SK-N-SH treated with all-trans-retinoic acid at 6 μM for 48 hours (cell line): Measurements from ENCODE around the gene AGRP.

Experiments used
- ATAC-seq: fragments of 200-7000 bp; cut with Tn5 transposase; 3 replicates; pipeline ENCODE4 v1.9.1; 2020; ENCODE audit warnings: mild to moderate bottlenecking, moderate library complexity
- ARNTL ChIP-seq: fragments of 450-650 bp; formaldehyde crosslinking; IDR thresholded peaks from 2 replicates; pipeline ENCODE4 v1.5.0; 2020; ENCODE audit warnings: low read depth, mild to moderate bottlenecking, moderate library complexity, borderline replicate concordance
- CSDC2 ChIP-seq: fragments of 250-450 bp; sonication (Bioruptor Pico); IDR thresholded peaks from 2 replicates; pipeline ENCODE4 v1.5.0; 2020; ENCODE audit warnings: mild to moderate bottlenecking, moderate library complexity
- ESRRG ChIP-seq: fragments of 250-450 bp; sonication (Bioruptor Pico); IDR thresholded peaks from 2 replicates; pipeline ENCODE4 v1.6.1; 2021; ENCODE audit warnings: mild to moderate bottlenecking
- ISL1 ChIP-seq: fragments of 250-450 bp; sonication (Bioruptor Pico); IDR thresholded peaks from 2 replicates; pipeline ENCODE4 v2.1.2; 2022; ENCODE audit warnings: mild to moderate bottlenecking, moderate library complexity
- OSR1 ChIP-seq: fragments of 250-450 bp; sonication (Bioruptor Pico); IDR thresholded peaks from 2 replicates; pipeline ENCODE4 v1.8.0; 2022; ENCODE audit warnings: moderate library complexity, mild to moderate bottlenecking, inconsistent platforms
- RARB ChIP-seq: fragments of 250-450 bp; sonication (Bioruptor Pico); IDR thresholded peaks from 2 replicates; pipeline ENCODE4 v1.8.0; 2021; ENCODE audit warnings: mild to moderate bottlenecking, moderate library complexity
- SNAI2 ChIP-seq: fragments of 250-450 bp; sonication (Bioruptor Pico); IDR thresholded peaks from 2 replicates; pipeline ENCODE4 v1.5.0; 2020; ENCODE audit warnings: mild to moderate bottlenecking, moderate library complexity
- TOX ChIP-seq: fragments of 250-450 bp; sonication (Bioruptor Pico); IDR thresholded peaks from 2 replicates; pipeline ENCODE4 v1.8.0; 2021; ENCODE audit warnings: mild to moderate bottlenecking, moderate library complexity, borderline replicate concordance
- ZC3H10 ChIP-seq: fragments of 250-450 bp; sonication (Bioruptor Pico); IDR thresholded peaks from 2 replicates; pipeline ENCODE4 v1.5.1; 2021; ENCODE audit warnings: mild to moderate bottlenecking, moderate library complexity
- ZFP3 ChIP-seq: fragments of 250-450 bp; sonication (Bioruptor Pico); IDR thresholded peaks from 2 replicates; pipeline ENCODE4 v1.5.0; 2020; ENCODE audit warnings: mild to moderate bottlenecking, moderate library complexity
- ZFP30 ChIP-seq: fragments of 450-650 bp; formaldehyde crosslinking; IDR thresholded peaks from 2 replicates; pipeline ENCODE4 v1.5.0; 2022; ENCODE audit warnings: mild to moderate bottlenecking, moderate library complexity
- ZNF565 ChIP-seq: fragments of 450-650 bp; formaldehyde crosslinking; conservative IDR thresholded peaks from 2 replicates; pipeline ENCODE4 v1.5.0; 2020; ENCODE audit warnings: low read depth, mild to moderate bottlenecking, moderate library complexity
- ZNF70 ChIP-seq: fragments of 450-650 bp; formaldehyde crosslinking; IDR thresholded peaks from 2 replicates; pipeline ENCODE4 v1.5.0; 2020; ENCODE audit warnings: mild to moderate bottlenecking, moderate library complexity
- ZNF8 ChIP-seq: fragments of 450-650 bp; formaldehyde crosslinking; IDR thresholded peaks from 2 replicates; pipeline ENCODE4 v1.5.0; 2020; ENCODE audit warnings: mild to moderate bottlenecking, moderate library complexity
- TF ChIP-seq, protein P1 (sequence below): fragments of 250-450 bp; sonication (Bioruptor Pico); IDR thresholded peaks from 2 replicates; pipeline ENCODE4 v1.5.1; 2021; ENCODE audit warnings: mild to moderate bottlenecking, moderate library complexity
- TF ChIP-seq, protein P2 (sequence below): fragments of 250-450 bp; sonication (Bioruptor Pico); IDR thresholded peaks from 2 replicates; pipeline ENCODE4 v1.5.0; 2020; ENCODE audit warnings: mild to moderate bottlenecking, moderate library complexity
- TF ChIP-seq, protein P3 (sequence below): fragments of 250-450 bp; sonication (Bioruptor Pico); IDR thresholded peaks from 2 replicates; pipeline ENCODE4 v1.5.1; 2020; ENCODE audit warnings: low read depth, mild to moderate bottlenecking, moderate library complexity
- TF ChIP-seq, protein P4 (sequence below): fragments of 250-450 bp; sonication (Bioruptor Pico); IDR thresholded peaks from 2 replicates; pipeline ENCODE4 v1.8.0; 2021; ENCODE audit warnings: low read depth, mild to moderate bottlenecking, moderate library complexity, borderline replicate concordance
- TF ChIP-seq, protein P5 (sequence below): fragments of 250-450 bp; sonication (Bioruptor Pico); IDR thresholded peaks from 2 replicates; pipeline ENCODE4 v1.8.0; 2020; ENCODE audit warnings: mild to moderate bottlenecking, moderate library complexity, borderline replicate concordance

AGRP gene

DNA sequence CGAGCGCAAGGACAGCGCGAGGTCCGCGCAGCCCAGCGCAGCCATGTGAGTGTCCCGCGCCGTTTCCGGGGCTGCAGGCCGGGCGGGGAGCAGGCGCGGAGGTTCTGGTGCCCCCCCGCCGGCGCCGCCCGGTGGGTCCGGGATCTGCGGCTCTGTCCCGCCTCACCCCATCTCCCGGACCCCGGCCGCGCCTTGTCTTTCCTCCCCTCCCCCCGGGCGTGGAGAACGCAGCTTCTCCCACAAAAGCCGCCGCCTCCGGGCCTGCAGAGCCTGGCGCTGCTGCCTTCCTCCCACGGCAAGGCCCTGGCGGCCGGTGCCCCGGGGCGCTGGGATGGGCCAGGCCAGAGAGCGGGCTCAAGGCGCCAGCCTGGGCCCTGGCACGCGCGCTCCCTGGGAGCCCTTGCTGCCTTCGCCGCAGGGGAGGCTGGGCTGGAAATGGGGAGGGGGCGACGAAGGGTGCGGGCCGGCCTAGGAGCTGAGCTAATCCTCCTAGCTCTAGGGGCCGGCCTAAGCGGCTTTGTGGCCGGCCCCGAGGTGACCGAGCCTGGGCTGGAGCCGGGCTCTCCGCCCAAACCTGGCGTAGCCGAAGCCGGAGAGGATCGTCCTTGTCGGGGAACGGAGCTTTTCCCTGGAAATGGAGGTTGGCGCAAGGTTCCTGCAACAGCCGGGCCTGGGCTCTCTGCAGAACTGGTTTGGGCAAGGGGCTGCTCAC, 45.7 kb upstream of the AGRP start (continued):
- TF ChIP-seq, protein P1, sequence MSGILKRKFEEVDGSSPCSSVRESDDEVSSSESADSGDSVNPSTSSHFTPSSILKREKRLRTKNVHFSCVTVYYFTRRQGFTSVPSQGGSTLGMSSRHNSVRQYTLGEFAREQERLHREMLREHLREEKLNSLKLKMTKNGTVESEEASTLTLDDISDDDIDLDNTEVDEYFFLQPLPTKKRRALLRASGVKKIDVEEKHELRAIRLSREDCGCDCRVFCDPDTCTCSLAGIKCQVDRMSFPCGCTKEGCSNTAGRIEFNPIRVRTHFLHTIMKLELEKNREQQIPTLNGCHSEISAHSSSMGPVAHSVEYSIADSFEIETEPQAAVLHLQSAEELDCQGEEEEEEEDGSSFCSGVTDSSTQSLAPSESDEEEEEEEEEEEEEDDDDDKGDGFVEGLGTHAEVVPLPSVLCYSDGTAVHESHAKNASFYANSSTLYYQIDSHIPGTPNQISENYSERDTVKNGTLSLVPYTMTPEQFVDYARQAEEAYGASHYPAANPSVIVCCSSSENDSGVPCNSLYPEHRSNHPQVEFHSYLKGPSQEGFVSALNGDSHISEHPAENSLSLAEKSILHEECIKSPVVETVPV (CRISPR knock-in tag) = no peak
- TF ChIP-seq ISL1 (CRISPR knock-in tag) = no peak
- TF ChIP-seq RARB (CRISPR knock-in tag) = no peak
- TF ChIP-seq, all 23 proteins: peak for 0

DNA sequence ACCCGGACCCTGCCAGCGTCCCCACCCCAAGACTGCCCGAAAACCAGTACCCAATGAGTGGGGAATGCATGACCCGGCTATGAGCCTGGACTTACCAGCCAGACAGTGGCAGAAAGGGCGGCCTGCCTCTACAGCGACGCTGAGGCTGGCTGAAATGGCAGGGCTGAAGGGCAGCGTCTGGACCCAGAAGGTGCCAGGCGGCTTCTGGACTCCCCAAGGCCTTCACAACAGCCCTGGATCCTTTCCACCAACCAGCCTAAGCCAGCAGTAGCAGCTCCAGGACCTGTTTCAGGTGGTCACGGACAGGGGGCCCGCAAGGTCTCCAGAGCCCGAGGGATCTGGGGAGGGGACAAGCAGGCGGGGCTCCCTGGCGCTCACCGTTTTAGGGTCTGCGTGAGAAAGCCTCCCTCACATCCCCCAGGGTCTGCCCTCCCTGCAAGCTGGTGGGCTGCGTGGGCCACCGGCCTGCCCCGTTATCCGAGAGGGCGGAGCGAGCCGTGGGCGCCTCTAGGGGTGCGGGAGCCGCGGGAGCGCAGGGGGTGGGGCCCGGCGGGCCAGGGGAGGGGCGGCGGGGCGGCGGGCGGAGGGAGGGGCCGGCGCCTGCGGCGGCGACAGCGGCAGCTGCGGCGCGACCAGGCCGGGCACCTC, 45.0 kb upstream of the AGRP start, which contains the start of gene RIPOR1:
Gene RIPOR1 (plus strand): TSS at position 608 of the 648 bp plus-strand sequence. CDS start 9,618 bp downstream, outside the sequence.
- ATAC-seq = peak; percentile 32
- TF ChIP-seq, protein P2, sequence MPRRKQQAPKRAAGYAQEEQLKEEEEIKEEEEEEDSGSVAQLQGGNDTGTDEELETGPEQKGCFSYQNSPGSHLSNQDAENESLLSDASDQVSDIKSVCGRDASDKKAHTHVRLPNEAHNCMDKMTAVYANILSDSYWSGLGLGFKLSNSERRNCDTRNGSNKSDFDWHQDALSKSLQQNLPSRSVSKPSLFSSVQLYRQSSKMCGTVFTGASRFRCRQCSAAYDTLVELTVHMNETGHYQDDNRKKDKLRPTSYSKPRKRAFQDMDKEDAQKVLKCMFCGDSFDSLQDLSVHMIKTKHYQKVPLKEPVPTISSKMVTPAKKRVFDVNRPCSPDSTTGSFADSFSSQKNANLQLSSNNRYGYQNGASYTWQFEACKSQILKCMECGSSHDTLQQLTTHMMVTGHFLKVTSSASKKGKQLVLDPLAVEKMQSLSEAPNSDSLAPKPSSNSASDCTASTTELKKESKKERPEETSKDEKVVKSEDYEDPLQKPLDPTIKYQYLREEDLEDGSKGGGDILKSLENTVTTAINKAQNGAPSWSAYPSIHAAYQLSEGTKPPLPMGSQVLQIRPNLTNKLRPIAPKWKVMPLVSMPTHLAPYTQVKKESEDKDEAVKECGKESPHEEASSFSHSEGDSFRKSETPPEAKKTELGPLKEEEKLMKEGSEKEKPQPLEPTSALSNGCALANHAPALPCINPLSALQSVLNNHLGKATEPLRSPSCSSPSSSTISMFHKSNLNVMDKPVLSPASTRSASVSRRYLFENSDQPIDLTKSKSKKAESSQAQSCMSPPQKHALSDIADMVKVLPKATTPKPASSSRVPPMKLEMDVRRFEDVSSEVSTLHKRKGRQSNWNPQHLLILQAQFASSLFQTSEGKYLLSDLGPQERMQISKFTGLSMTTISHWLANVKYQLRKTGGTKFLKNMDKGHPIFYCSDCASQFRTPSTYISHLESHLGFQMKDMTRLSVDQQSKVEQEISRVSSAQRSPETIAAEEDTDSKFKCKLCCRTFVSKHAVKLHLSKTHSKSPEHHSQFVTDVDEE = no peak
- TF ChIP-seq ARNTL (CRISPR knock-in tag) (no peak), ZFP30 (CRISPR knock-in tag) (no peak), ZFP3 (CRISPR knock-in tag) (no peak), RARB (CRISPR knock-in tag) (no peak), ZNF8 (CRISPR knock-in tag) (no peak), OSR1 (CRISPR knock-in tag) (no peak), SNAI2 (CRISPR knock-in tag) (no peak), CSDC2 (CRISPR knock-in tag) (no peak), ZC3H10 (no peak), ZNF565 (no peak), ESRRG (CRISPR knock-in tag) (no peak)
- TF ChIP-seq, protein P3, sequence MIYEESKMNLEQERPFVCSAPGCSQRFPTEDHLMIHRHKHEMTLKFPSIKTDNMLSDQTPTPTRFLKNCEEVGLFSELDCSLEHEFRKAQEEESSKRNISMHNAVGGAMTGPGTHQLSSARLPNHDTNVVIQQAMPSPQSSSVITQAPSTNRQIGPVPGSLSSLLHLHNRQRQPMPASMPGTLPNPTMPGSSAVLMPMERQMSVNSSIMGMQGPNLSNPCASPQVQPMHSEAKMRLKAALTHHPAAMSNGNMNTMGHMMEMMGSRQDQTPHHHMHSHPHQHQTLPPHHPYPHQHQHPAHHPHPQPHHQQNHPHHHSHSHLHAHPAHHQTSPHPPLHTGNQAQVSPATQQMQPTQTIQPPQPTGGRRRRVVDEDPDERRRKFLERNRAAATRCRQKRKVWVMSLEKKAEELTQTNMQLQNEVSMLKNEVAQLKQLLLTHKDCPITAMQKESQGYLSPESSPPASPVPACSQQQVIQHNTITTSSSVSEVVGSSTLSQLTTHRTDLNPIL (CRISPR knock-in tag) = no peak
- TF ChIP-seq, protein P4, sequence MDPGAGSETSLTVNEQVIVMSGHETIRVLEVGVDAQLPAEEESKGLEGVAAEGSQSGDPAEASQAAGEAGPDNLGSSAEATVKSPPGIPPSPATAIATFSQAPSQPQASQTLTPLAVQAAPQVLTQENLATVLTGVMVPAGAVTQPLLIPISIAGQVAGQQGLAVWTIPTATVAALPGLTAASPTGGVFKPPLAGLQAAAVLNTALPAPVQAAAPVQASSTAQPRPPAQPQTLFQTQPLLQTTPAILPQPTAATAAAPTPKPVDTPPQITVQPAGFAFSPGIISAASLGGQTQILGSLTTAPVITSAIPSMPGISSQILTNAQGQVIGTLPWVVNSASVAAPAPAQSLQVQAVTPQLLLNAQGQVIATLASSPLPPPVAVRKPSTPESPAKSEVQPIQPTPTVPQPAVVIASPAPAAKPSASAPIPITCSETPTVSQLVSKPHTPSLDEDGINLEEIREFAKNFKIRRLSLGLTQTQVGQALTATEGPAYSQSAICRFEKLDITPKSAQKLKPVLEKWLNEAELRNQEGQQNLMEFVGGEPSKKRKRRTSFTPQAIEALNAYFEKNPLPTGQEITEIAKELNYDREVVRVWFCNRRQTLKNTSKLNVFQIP (CRISPR knock-in tag) = no peak
- TF ChIP-seq, protein P5, sequence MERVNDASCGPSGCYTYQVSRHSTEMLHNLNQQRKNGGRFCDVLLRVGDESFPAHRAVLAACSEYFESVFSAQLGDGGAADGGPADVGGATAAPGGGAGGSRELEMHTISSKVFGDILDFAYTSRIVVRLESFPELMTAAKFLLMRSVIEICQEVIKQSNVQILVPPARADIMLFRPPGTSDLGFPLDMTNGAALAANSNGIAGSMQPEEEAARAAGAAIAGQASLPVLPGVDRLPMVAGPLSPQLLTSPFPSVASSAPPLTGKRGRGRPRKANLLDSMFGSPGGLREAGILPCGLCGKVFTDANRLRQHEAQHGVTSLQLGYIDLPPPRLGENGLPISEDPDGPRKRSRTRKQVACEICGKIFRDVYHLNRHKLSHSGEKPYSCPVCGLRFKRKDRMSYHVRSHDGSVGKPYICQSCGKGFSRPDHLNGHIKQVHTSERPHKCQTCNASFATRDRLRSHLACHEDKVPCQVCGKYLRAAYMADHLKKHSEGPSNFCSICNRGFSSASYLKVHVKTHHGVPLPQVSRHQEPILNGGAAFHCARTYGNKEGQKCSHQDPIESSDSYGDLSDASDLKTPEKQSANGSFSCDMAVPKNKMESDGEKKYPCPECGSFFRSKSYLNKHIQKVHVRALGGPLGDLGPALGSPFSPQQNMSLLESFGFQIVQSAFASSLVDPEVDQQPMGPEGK (CRISPR knock-in tag) = no peak

DNA sequence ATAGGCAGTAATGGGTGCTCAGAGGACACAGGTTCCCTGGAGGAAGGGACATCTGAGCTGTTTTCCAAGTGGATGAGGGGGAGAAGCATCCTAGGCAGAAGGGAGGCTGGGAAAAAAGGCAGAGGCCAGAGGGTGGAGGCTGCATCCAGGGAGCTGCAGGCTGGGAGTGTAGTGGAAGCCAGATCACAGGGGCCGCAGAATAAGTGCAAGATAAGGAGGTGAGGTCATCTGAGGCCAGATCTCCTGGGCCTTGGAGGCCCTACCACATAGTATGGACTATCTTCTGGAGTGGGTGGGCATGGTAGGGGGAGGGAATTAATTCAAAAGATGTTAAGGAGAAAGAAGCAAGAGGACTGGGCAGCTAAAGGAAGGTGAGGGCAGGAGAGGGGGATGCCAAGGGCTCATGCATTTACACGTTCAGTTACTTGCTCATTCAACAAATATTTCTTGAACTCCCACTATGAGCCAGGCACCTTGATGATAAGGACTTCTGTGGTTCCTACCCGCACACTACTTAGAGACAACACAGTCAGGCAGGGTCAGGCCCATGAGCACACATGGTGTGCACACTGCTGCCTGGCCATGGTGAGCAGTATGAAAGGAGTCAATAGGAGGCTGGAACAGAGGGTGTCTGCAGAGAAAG, 42.9 kb upstream of the AGRP start:
- TF ChIP-seq ZFP30 (CRISPR knock-in tag) = no peak
- no peak for TF ChIP-seq TOX (CRISPR knock-in tag)
- TF ChIP-seq ZNF70 (CRISPR knock-in tag) = no peak
- TF ChIP-seq, protein P1 (CRISPR knock-in tag) = no peak
- no peak for ATAC-seq
